WTC11 (cell line): ENCODE results near the gene ST6GALNAC3.

ENCODE experiments used
- CTCF ChIP-seq: fragments of 200-600 bp; IDR thresholded peaks from 2 replicates; pipeline ENCODE4 v1.8.0; 2022; ENCODE audit warnings: antibody characterized with exemption
- ELF4 ChIP-seq: sonication (generic); formaldehyde crosslinking; IDR thresholded peaks from 2 replicates; pipeline ENCODE4 v1.8.1; 2022; ENCODE audit warnings: low read depth, mild to moderate bottlenecking, moderate library complexity, missing genetic modification reagents
- MAX ChIP-seq: sonication (generic); formaldehyde crosslinking; IDR thresholded peaks from 2 replicates; pipeline ENCODE4 v1.8.0; 2022; ENCODE audit warnings: mild to moderate bottlenecking, missing genetic modification reagents
- NFYB ChIP-seq: sonication (generic); formaldehyde crosslinking; conservative IDR thresholded peaks from 2 replicates; pipeline ENCODE4 v1.8.0; 2022; ENCODE audit warnings: low read depth, missing genetic modification reagents
- NR2C2 ChIP-seq: sonication (generic); formaldehyde crosslinking; IDR thresholded peaks from 2 replicates; pipeline ENCODE4 v1.8.0; 2022; ENCODE audit warnings: mild to moderate bottlenecking, missing genetic modification reagents
- SMAD4 ChIP-seq: sonication (generic); formaldehyde crosslinking; IDR thresholded peaks from 2 replicates; pipeline ENCODE4 v1.8.0; 2022; ENCODE audit warnings: mild to moderate bottlenecking, missing genetic modification reagents
- TP53 ChIP-seq: sonication (generic); formaldehyde crosslinking; IDR thresholded peaks from 2 replicates; pipeline ENCODE4 v1.8.1; 2023; ENCODE audit warnings: mild to moderate bottlenecking, missing genetic modification reagents
- USF2 ChIP-seq: sonication (generic); formaldehyde crosslinking; IDR thresholded peaks from 2 replicates; pipeline ENCODE4 v1.8.1; 2023; ENCODE audit warnings: mild to moderate bottlenecking, missing genetic modification reagents, moderate library complexity

- no peak for TF ChIP-seq SMAD4
- no peak for TF ChIP-seq CTCF
- no peak for TF ChIP-seq NFYB (CRISPR knock-in tag)
- TF ChIP-seq USF2 (CRISPR knock-in tag): no peak
- TF ChIP-seq MAX (CRISPR knock-in tag): no peak
- TF ChIP-seq NR2C2 (CRISPR knock-in tag): no peak
- no peak for TF ChIP-seq ELF4 (CRISPR knock-in tag)
- TF ChIP-seq TP53 (CRISPR knock-in tag): no peak
Observed at GRCh38 chr1:76294482-76295194, 220.1 kb downstream of the ST6GALNAC3 start.
